GM21381 (cell line): ENCODE data around the gene PAK6.

ENCODE experiments used
- ATAC-seq: cut with Tn5 transposase; IDR thresholded peaks from one replicate; pipeline ENCODE4 v1.9.1; 2021; ENCODE audit warnings: mild to moderate bottlenecking, moderate library complexity; ENCODE audit not compliant: unreplicated experiment

The PAK6 gene

GRCh38 chr15:40307421-40308211, 68.8 kb downstream of the PAK6 start, which contains the start of gene PLCB2:
Gene PLCB2, minus strand, starts transcription at chr15:40307935. Its CDS starts 263 bp downstream, at chr15:40307672.
- ATAC-seq = peak; percentile 48

GRCh38 chr15:40309344-40309862, 70.5 kb downstream of the PAK6 start:
- no peak for ATAC-seq

- ATAC-seq = no peak
Observed at GRCh38 chr15:40310001-40310959, 71.4 kb downstream of the PAK6 start.

- no peak for ATAC-seq
Observed at GRCh38 chr15:40310993-40311392, 72.1 kb downstream of the PAK6 start.

GRCh38 chr15:40312370-40313158, 73.7 kb downstream of the PAK6 start:
- no peak for ATAC-seq

GRCh38 chr15:40313531-40314398, 74.9 kb downstream of the PAK6 start:
- no peak for ATAC-seq

GRCh38 chr15:40314723-40315276, 75.9 kb downstream of the PAK6 start:
- ATAC-seq = no peak

GRCh38 chr15:40316931-40317330, 78.1 kb downstream of the PAK6 start:
- no peak for ATAC-seq

GRCh38 chr15:40317580-40317979, 78.7 kb downstream of the PAK6 start:
- ATAC-seq = no peak

GRCh38 chr15:40320409-40320808, 81.5 kb downstream of the PAK6 start:
- no peak for ATAC-seq

GRCh38 chr15:40320931-40321371, 82.1 kb downstream of the PAK6 start:
- no peak for ATAC-seq

GRCh38 chr15:40322531-40323238, 83.8 kb downstream of the PAK6 start:
- no peak for ATAC-seq

GRCh38 chr15:40323239-40323952, 84.5 kb downstream of the PAK6 start, which contains the start of gene INAFM2:
Gene INAFM2, plus strand, starts transcription at chr15:40323692. Its CDS starts 364 bp downstream, at chr15:40324056.
- ATAC-seq = peak; percentile 80

- ATAC-seq = peak; percentile 10
Observed at GRCh38 chr15:40323953-40324937, 85.4 kb downstream of the PAK6 start.

GRCh38 chr15:40325188-40325587, 86.3 kb downstream of the PAK6 start:
- ATAC-seq = no peak

GRCh38 chr15:40325700-40326099, 86.8 kb downstream of the PAK6 start:
- ATAC-seq = no peak
